Mesodermal cell (in vitro differentiated cells): ENCODE measurements around the gene TERF2IP.

ENCODE experiments used
- H3K27ac ChIP-seq: 2 replicates; pipeline ENCODE4 v1.7.0; 2013; ENCODE audit warnings: mild to moderate bottlenecking, low read depth, low read length, moderate library complexity; ENCODE audit not compliant: severe bottlenecking
- H3K36me3 ChIP-seq: 2 replicates; pipeline ENCODE4 v1.7.1; 2013; ENCODE audit warnings: mild to moderate bottlenecking, low read length, moderate library complexity; ENCODE audit not compliant: control insufficient read depth, insufficient read depth
- H3K4me1 ChIP-seq: one replicate; pipeline ENCODE4 v1.7.1; 2013; ENCODE audit warnings: mild to moderate bottlenecking, low read length; ENCODE audit not compliant: insufficient read depth, control insufficient read depth, poor library complexity, severe bottlenecking
- H3K4me3 ChIP-seq: 2 replicates; pipeline ENCODE4 v1.7.0; 2013; ENCODE audit warnings: low read length, control low read depth, mild to moderate bottlenecking; ENCODE audit not compliant: insufficient read depth, poor library complexity, severe bottlenecking; ENCODE audit errors: extremely low read depth
- H3K9me3 ChIP-seq: 2 replicates; pipeline ENCODE4 v1.7.1; 2013; ENCODE audit warnings: mild to moderate bottlenecking, low read length, moderate library complexity; ENCODE audit not compliant: control insufficient read depth
- WGBS, 2 experiments: methylation state at CpG; one replicate each; pipeline ENCODE4 v1.1.5; 2013; ENCODE audit warnings: missing lambda C conversion rate in 2 of 2; ENCODE audit not compliant: insufficient coverage in 2 of 2; 5-methylcytosine and 5-hydroxymethylcytosine counted together

TERF2IP gene

GRCh38 chr16:75620326-75621169 lies 27.0 kb upstream of the TERF2IP start:
- H3K27ac ChIP-seq: no peak overlapping the region
- H3K4me3 ChIP-seq: no peak overlapping the region
- 92 to 98% methylated on average over 19 of the region's 20 CpGs for WGBS, 2 experiments
- H3K36me3 ChIP-seq: peaks cover 50% of the 10 kb centered on the region
- H3K4me1 ChIP-seq: peaks cover 16% of the 10 kb centered on the region
- H3K9me3 ChIP-seq: no peaks in the 10 kb centered on the region

DNA sequence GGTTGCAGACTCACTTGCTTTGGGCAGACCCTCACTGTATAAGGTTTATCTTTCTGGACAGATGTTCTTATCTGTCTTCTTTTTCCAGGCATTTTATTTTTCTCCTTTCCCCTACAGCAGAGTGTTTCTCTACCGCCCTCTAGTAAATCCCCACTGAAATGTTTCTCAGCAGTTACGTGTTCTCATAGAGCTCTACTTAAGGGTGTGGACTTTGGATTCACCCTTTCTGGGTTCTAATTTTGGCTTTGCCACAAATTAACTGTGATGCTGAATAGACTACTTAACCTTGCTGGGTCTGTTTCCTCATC lies 26.4 kb upstream of the TERF2IP start:
- peak overlapping the region; percentile 88 for H3K4me3 ChIP-seq
- 20 to 50% methylated on average over 1 of the region's 2 CpGs for WGBS, 2 experiments

DNA sequence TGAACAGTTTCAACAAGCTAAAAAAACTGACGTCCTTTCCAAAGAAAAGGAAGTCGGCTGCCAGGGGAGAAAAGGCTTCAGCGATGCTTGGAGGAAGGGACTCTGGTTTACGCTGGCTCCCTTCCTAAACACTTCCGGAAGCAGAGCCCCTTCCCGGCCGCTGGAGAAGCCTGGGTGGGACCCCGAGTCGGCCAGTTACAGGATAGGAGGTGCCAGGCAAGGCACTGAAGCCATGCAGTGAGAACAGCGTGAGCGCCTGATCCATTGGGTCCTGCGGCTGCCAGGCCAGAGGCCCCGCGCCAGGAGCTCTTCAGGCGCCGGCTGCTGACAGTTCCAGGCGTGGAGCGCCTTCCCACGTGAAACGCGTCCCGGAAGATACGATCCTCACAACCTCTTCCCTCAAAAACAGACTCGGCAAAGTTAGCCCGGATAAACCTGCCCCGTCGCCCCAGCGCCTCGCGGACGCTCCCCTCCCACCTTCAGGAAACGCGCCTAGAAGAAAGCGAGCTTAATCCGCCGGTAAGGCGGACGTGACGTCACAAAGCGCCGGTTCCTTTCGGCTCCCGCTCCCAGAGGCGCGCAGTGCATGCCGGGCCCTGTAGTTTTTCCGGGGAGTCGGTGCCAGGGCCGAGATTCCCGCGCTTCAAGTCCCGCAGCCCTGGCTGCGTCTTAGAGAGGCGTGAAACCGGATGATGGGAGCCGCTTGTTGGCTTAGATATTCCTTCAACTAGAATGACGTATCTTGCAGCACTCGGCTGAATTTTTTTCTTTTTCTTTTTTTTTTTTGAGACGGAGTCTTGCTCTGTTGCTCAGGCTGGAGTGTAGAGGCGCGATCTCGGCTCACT lies 24.6 kb upstream of the TERF2IP start, which contains the start of gene ADAT1:
Gene ADAT1, minus strand, starts transcription at position 521 of the 845 bp plus-strand sequence. CDS start 2,482 bp downstream, outside the sequence.
- Histone ChIP-seq H3K9me3 (no peaks in the 10 kb centered on the region), H3K4me1 (peaks cover 31% of the 10 kb centered on the region), H3K27ac (peak within 1 kb of the TSS; percentile 92), H3K36me3 (peaks cover 49% of the 10 kb centered on the region), H3K4me3 (peak within 1 kb of the TSS; percentile 88)
- 3 to 6% methylated on average over 46 to 47 of the region's 62 CpGs for WGBS, 2 experiments

More for the DNA sequence above, 26.4 kb upstream of the TERF2IP start:
- Histone ChIP-seq H3K4me1 (peaks cover 18% of the 10 kb centered on the region), H3K36me3 (peaks cover 50% of the 10 kb centered on the region), H3K9me3 (no peaks in the 10 kb centered on the region), H3K27ac (no peak overlapping the region)

DNA sequence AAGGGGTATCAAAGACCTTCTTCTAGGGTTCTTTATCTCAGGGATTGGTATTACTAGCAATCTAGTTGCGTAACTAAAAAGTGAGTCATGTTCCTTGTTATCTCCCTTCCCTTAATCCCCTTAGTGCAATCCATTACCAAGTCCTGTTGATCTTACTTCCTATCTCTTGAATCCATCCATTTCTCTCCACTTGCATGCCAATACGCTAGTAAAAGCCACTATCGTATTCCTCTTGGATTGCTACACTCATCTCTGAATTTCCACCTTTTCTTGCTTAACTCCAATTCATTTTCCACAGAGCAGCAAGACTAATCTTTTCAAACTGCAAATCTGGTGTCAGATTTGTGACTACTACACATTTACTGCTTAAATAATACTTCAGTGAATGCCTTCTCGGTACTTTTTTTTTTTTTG lies 22.6 kb upstream of the TERF2IP start:
- 65 to 88% methylated on average over 2 to 4 of the region's 4 CpGs for WGBS, 2 experiments
- no peaks in the 10 kb centered on the region for H3K9me3 ChIP-seq
- peak overlapping the region; percentile 88 for H3K27ac ChIP-seq
- H3K36me3 ChIP-seq: peaks cover 48% of the 10 kb centered on the region
- H3K4me1 ChIP-seq: peaks cover 43% of the 10 kb centered on the region
- no peak overlapping the region for H3K4me3 ChIP-seq

- no peak overlapping the region for H3K4me3 ChIP-seq
- no peaks in the 10 kb centered on the region for H3K9me3 ChIP-seq
- H3K4me1 ChIP-seq: peaks cover 40% of the 10 kb centered on the region
- peak overlapping the region; percentile 64 for H3K27ac ChIP-seq
- 92 to 98% methylated on average over 4 of the region's 4 CpGs for WGBS, 2 experiments
- H3K36me3 ChIP-seq: peaks cover 59% of the 10 kb centered on the region
Measured at GRCh38 chr16:75626806-75627205, 20.8 kb upstream of the TERF2IP start.

- Histone ChIP-seq H3K4me3 (no peak overlapping the region), H3K27ac (peak overlapping the region; percentile 64), H3K9me3 (no peaks in the 10 kb centered on the region), H3K4me1 (peaks cover 40% of the 10 kb centered on the region), H3K36me3 (peaks cover 69% of the 10 kb centered on the region)
- WGBS, 2 experiments: 100% methylated on average over 2 of the region's 3 CpGs
Measured at GRCh38 chr16:75627851-75628250, 19.7 kb upstream of the TERF2IP start.

GRCh38 chr16:75628351-75628750 lies 19.2 kb upstream of the TERF2IP start:
- Histone ChIP-seq H3K9me3 (no peaks in the 10 kb centered on the region), H3K4me1 (peaks cover 40% of the 10 kb centered on the region), H3K36me3 (peaks cover 74% of the 10 kb centered on the region), H3K27ac (peak overlapping the region; percentile 64), H3K4me3 (no peak overlapping the region)
- 89 to 92% methylated on average over 4 of the region's 4 CpGs for WGBS, 2 experiments

DNA sequence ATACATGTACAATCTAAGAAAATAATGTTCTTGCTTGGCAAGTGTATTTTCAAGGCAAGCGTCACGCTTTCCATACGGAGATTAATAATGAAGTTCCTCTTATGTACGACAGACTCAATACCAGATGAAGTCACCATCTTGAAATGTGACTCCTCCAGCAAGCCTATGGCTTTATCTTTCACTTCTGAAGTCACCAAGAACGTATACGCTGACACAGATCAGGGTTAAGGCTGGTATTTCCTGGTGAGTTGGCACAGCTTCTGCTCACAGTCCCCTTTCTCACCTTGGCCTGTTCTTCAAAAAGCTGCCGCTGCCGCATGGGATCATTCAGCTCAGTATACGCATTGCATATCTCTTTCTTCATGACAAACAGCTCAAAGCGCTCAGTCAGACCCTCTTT lies 18.4 kb upstream of the TERF2IP start:
- WGBS, 2 experiments: 98 to 99% methylated on average over 9 to 10 of the region's 10 CpGs
- Histone ChIP-seq H3K9me3 (no peaks in the 10 kb centered on the region), H3K36me3 (peaks cover 82% of the 10 kb centered on the region), H3K4me3 (no peak overlapping the region), H3K4me1 (peaks cover 40% of the 10 kb centered on the region), H3K27ac (no peak overlapping the region)

- H3K4me3 ChIP-seq: no peak overlapping the region
- H3K36me3 ChIP-seq: peaks cover 91% of the 10 kb centered on the region
- H3K9me3 ChIP-seq: no peaks in the 10 kb centered on the region
- peaks cover 32% of the 10 kb centered on the region for H3K4me1 ChIP-seq
- H3K27ac ChIP-seq: no peak overlapping the region
- WGBS, 2 experiments: 97% methylated on average over 3 of the region's 3 CpGs; no CpG with 5 or more reads in 1 of the 2 experiments
Measured at GRCh38 chr16:75630052-75630451, 17.5 kb upstream of the TERF2IP start.

DNA sequence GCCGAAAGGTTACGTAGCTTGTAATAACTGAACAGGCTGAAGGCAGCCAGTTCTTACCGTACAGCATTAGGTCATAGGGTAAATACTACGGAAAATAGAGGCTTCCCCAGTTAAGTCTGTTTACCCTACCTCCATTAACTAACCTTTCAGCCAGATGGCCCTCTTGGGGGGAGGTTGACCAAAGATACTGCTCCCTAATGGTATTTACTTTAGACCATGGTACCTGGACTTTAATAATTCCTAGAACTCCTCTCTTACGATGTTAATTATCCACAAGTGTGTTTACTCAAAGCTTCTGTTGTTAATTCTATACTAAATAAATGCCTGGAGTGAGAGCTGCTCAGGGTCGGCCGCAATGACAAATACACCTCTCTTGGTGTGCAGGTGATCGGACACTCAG lies 14.7 kb upstream of the TERF2IP start:
- Histone ChIP-seq H3K4me1 (peaks cover 14% of the 10 kb centered on the region), H3K9me3 (no peaks in the 10 kb centered on the region), H3K36me3 (peaks cover 95% of the 10 kb centered on the region), H3K4me3 (no peak overlapping the region), H3K27ac (no peak overlapping the region)
- 93 to 95% methylated on average over 6 to 7 of the region's 8 CpGs for WGBS, 2 experiments
